ENCODE results near the gene MACROD2.

DNA sequence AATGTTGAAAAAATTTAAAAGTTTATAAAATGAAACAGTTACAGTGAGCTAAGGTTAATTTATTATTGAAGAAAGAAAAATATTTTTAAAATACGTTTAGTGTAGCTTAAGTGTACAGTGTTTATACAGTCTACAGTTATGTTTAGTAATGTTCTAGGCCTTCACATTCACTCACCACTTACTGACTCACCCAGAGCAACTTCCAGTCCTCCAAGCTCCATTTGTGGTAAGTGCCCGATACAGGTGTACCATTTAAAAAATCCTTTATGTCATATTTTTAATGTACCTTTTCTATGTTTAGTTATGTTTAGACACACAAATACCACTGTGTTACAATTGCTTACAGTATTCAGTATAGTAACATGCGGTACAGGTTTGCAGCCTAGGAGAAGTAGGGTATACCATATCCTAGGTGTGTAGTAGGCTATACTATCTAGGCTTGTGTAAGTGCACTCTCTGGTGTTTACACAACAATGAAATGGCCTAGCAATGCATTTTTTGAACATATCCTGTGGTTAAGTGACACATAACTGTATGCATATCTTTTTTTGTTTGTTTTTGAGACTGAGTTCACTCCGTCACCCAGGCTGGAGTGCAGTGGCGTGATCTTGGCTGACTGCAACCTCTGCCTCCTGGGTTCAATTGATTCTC lies 315.8 kb downstream of the MACROD2 start:
- TF ChIP-seq, protein P1, sequence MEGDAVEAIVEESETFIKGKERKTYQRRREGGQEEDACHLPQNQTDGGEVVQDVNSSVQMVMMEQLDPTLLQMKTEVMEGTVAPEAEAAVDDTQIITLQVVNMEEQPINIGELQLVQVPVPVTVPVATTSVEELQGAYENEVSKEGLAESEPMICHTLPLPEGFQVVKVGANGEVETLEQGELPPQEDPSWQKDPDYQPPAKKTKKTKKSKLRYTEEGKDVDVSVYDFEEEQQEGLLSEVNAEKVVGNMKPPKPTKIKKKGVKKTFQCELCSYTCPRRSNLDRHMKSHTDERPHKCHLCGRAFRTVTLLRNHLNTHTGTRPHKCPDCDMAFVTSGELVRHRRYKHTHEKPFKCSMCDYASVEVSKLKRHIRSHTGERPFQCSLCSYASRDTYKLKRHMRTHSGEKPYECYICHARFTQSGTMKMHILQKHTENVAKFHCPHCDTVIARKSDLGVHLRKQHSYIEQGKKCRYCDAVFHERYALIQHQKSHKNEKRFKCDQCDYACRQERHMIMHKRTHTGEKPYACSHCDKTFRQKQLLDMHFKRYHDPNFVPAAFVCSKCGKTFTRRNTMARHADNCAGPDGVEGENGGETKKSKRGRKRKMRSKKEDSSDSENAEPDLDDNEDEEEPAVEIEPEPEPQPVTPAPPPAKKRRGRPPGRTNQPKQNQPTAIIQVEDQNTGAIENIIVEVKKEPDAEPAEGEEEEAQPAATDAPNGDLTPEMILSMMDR (IDR thresholded peaks at IDR 0.05) = no peak
- TF ChIP-seq POLR2A (IDR thresholded peaks at IDR 0.05) = no peak
